OCI-LY1 (cell line): ENCODE data around the gene TMEM45B.
"Not testable (repeated sequence)": the region's sequence is repeated elsewhere in the genome, so short reads cannot be mapped to it uniquely, and the experiment has no call there.

Experiments
- H2AFZ ChIP-seq: fragments of 200-600 bp; sonication (generic), shearing (Covaris generic); 2 replicates; pipeline ENCODE4 v1.6.0; 2014; ENCODE audit warnings: antibody characterized with exemption, mild to moderate bottlenecking, low read length
- H3F3A ChIP-seq: fragments of 200-600 bp; sonication (generic), shearing (Covaris generic); 2 replicates; pipeline ENCODE4 v1.6.0; 2014; ENCODE audit warnings: mild to moderate bottlenecking, antibody characterized with exemption, low read length, moderate library complexity; ENCODE audit not compliant: insufficient read depth
- H3K27ac ChIP-seq: fragments of 200-600 bp; sonication (generic); 2 replicates; pipeline ENCODE4 v1.5.1; 2014; ENCODE audit warnings: low read length, mixed run types, mild to moderate bottlenecking, low read depth; ENCODE audit not compliant: poor library complexity, severe bottlenecking
- H3K27me3 ChIP-seq: fragments of 200-600 bp; sonication (generic); 2 replicates; pipeline ENCODE4 v1.6.0; 2014; ENCODE audit warnings: antibody characterized with exemption, mild to moderate bottlenecking, low read length, moderate library complexity; ENCODE audit not compliant: insufficient read depth
- H3K36me3 ChIP-seq: fragments of 200-600 bp; sonication (generic); 2 replicates; pipeline ENCODE4 v1.6.1; 2014; ENCODE audit warnings: mild to moderate bottlenecking, antibody characterized with exemption, low read length, moderate library complexity, mixed read lengths; ENCODE audit not compliant: insufficient read depth
- H3K4me1 ChIP-seq: fragments of 200-600 bp; sonication (generic); 2 replicates; pipeline ENCODE4 v1.5.1; 2014; ENCODE audit warnings: mild to moderate bottlenecking, low read length, moderate library complexity; ENCODE audit not compliant: insufficient read depth, severe bottlenecking
- H3K4me2 ChIP-seq: fragments of 200-600 bp; sonication (generic), shearing (Covaris generic); 2 replicates; pipeline ENCODE4 v1.6.1; 2014; ENCODE audit warnings: low read length
- H3K4me3 ChIP-seq: fragments of 200-600 bp; sonication (generic); 2 replicates; pipeline ENCODE4 v1.5.1; 2014; ENCODE audit warnings: low read length, low read depth, mild to moderate bottlenecking, mixed read lengths; ENCODE audit not compliant: poor library complexity, severe bottlenecking
- H3K79me2 ChIP-seq: fragments of 200-600 bp; shearing (Covaris generic); 2 replicates; pipeline ENCODE4 v1.6.1; 2016; ENCODE audit warnings: mixed run types, low read length, mixed read lengths; ENCODE audit not compliant: insufficient read depth
- H3K9ac ChIP-seq: fragments of 200-600 bp; sonication (generic), shearing (Covaris generic); 2 replicates; pipeline ENCODE4 v1.6.1; 2014; ENCODE audit warnings: mild to moderate bottlenecking, low read length, mixed read lengths
- H3K9me2 ChIP-seq: fragments of 200-600 bp; sonication (generic), shearing (Covaris generic); 2 replicates; pipeline ENCODE4 v1.6.1; 2014; ENCODE audit warnings: low read depth, mild to moderate bottlenecking, low read length, mixed read lengths
- H3K9me3 ChIP-seq: fragments of 200-600 bp; shearing (Covaris generic); 2 replicates; pipeline ENCODE4 v1.6.1; 2014; ENCODE audit warnings: low read length, mixed read lengths
- H4K20me1 ChIP-seq: fragments of 200-600 bp; sonication (generic), shearing (Covaris generic); 2 replicates; pipeline ENCODE4 v1.6.0; 2016; ENCODE audit warnings: mild to moderate bottlenecking, low read length; ENCODE audit not compliant: insufficient read depth
- CTCF ChIP-seq: fragments of 200-600 bp; sonication (generic), shearing (Covaris generic); IDR thresholded peaks from 2 replicates; pipeline ENCODE4 v1.5.1; 2017; ENCODE audit warnings: mild to moderate bottlenecking, antibody characterized with exemption, low read length, moderate library complexity, mixed read lengths
- EZH2 ChIP-seq: fragments of 200-600 bp; sonication (generic), shearing (Covaris generic); IDR thresholded peaks from 2 replicates; pipeline ENCODE4 v1.8.0; 2017; ENCODE audit warnings: borderline replicate concordance, mixed run types, mild to moderate bottlenecking, antibody characterized with exemption, low read length, moderate library complexity, mixed read lengths

Gene TMEM45B

GRCh38 chr11:129825380-129825779 is 9.7 kb downstream of the TMEM45B start:
- no peak for TF ChIP-seq EZH2
- no peak for TF ChIP-seq CTCF
- H3K9me3 ChIP-seq = no peaks in the 10 kb centered on the region
- no peak overlapping the region for H2AFZ ChIP-seq
- no peaks in the 10 kb centered on the region for H4K20me1 ChIP-seq
- no peaks in the 10 kb centered on the region for H3K36me3 ChIP-seq
- H3K4me1 ChIP-seq = no peaks in the 10 kb centered on the region
- no peaks in the 10 kb centered on the region for H3F3A ChIP-seq
- H3K9ac ChIP-seq = no peak overlapping the region
- H3K4me3 ChIP-seq = no peak overlapping the region
- no peak overlapping the region for H3K4me2 ChIP-seq
- no peaks in the 10 kb centered on the region for H3K27me3 ChIP-seq
- H3K27ac ChIP-seq = no peak overlapping the region
- H3K79me2 ChIP-seq = no peaks in the 10 kb centered on the region
- H3K9me2 ChIP-seq = no peaks in the 10 kb centered on the region

DNA sequence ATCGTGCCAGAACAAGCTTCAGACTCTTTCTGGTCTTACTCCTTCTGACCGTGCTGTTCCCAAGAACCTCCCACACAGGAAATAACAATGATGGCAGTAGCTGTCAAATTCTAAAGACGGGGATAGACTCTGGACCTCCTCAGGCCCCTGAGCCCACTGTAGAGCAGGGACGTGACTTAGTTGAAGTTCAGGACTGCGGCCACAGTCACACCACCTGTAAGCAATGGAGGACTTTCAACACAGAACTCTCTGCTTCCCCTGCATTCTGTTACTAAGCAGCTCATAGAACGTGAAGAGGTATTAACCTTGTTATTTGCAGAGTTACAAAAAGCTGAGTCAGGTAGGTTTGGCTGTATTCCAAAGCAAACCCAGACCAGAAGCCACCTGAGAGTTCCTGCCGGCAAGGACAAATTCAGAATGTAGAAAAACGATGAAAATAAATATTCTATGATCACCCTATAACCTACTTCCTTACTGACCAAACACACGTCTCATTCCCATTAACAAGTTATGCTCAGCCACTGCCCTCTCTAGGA is 12.7 kb downstream of the TMEM45B start:
- no peak overlapping the region for H3K4me2 ChIP-seq
- TF ChIP-seq CTCF = no peak
- TF ChIP-seq EZH2 = no peak
- H3K9ac ChIP-seq = no peak overlapping the region
- no peaks in the 10 kb centered on the region for H4K20me1 ChIP-seq
- H3K4me1 ChIP-seq = no peaks in the 10 kb centered on the region
- H2AFZ ChIP-seq = no peak overlapping the region
- no peaks in the 10 kb centered on the region for H3K9me3 ChIP-seq
- no peaks in the 10 kb centered on the region for H3K36me3 ChIP-seq
- H3K4me3 ChIP-seq = no peak overlapping the region
- no peaks in the 10 kb centered on the region for H3K79me2 ChIP-seq
- no peaks in the 10 kb centered on the region for H3K9me2 ChIP-seq
- H3K27me3 ChIP-seq = no peaks in the 10 kb centered on the region
- no peaks in the 10 kb centered on the region for H3F3A ChIP-seq
- no peak overlapping the region for H3K27ac ChIP-seq

DNA sequence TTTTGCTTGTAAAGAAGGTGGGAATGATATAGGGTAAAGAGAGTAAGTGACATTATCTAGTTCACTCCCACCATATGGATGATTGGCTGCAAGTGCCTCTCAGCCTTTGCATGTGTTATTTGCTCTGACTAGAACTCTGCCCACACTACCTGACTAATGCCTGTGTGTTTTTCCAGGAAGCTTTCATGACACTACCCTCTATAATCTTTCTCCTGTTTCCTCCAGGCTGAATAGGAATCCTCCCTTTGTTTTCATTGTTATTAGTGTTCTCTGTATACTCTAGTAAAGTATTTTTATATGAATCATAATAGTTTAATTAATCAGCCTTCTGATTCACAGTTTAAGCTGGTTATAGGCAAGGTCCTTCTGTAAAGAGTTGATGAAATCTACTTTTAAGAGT is 13.8 kb downstream of the TMEM45B start:
- H3K9me2 ChIP-seq, H2AFZ ChIP-seq, H3K4me1 ChIP-seq, H3K4me2 ChIP-seq, H3K27me3 ChIP-seq, H4K20me1 ChIP-seq, H3K79me2 ChIP-seq, H3K4me3 ChIP-seq, H3F3A ChIP-seq, H3K36me3 ChIP-seq, H3K9ac ChIP-seq, H3K9me3 ChIP-seq, H3K27ac ChIP-seq: not testable (repeated sequence)

DNA sequence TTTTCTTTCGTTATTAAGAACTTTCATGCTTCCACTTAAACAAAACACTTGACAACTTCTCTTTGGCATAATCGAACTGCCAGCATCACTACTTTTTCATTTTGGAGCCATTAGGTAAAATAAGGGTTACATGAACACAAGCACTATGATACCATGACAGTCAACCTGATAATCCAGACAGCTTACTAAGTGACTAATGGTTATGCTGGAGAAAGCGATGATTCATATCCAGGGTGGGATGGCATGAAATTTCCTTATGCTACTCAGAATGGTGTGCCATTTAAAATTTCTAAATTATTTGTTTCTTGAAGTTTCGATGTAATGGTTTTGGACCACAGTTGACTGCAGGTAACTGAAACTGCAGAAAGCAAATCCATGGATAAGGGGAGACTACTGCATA is 15.6 kb downstream of the TMEM45B start:
- not testable (repeated sequence) for H3K27me3 ChIP-seq, H3K4me3 ChIP-seq, H3K4me2 ChIP-seq, H2AFZ ChIP-seq, H3K9me3 ChIP-seq, H3K36me3 ChIP-seq, H3K27ac ChIP-seq, H3K9ac ChIP-seq, H3K79me2 ChIP-seq, H3K9me2 ChIP-seq, H3F3A ChIP-seq, H4K20me1 ChIP-seq, H3K4me1 ChIP-seq

DNA sequence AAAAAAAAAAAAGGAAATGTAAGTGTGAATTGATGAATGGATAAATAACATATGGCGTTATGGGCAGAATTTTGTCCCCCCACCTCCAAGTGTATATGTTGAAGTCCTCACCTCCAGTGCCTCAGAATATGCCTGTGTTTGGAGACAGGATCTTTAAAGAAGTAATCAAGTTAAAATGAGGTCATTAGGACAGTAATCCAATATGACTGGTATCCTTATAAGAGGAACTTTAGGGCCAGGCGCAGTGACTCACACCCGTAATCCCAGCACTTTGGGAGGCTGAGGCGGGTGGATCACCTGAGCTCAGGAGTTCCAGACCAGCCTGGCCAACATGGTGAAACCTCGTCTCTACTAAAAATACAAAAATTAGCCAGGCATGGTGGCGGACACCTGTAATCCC is 17.6 kb downstream of the TMEM45B start:
- not testable (repeated sequence) for H3K4me3 ChIP-seq, H3K36me3 ChIP-seq, H3K9me3 ChIP-seq, H3K27me3 ChIP-seq, H3K4me1 ChIP-seq, H2AFZ ChIP-seq, H3K4me2 ChIP-seq, H3K79me2 ChIP-seq, H3F3A ChIP-seq, H4K20me1 ChIP-seq, H3K9ac ChIP-seq, H3K27ac ChIP-seq, H3K9me2 ChIP-seq

- not testable (repeated sequence) for H3K36me3 ChIP-seq, H2AFZ ChIP-seq, H3K27ac ChIP-seq, H3K9ac ChIP-seq, H3K9me3 ChIP-seq, H3K9me2 ChIP-seq, H3K4me3 ChIP-seq, H3K79me2 ChIP-seq, H3K4me1 ChIP-seq, H4K20me1 ChIP-seq, H3K4me2 ChIP-seq, H3F3A ChIP-seq, H3K27me3 ChIP-seq
Observed at GRCh38 chr11:129836423-129836891, 20.8 kb downstream of the TMEM45B start.
